Neuron (in vitro differentiated cells): ENCODE measurements around the gene COG5.
A peak's percentile ranks its signal among the peaks of the same experiment; 100 is the strongest.

Experiments
- H2AFZ ChIP-seq: one replicate; pipeline ENCODE4 v1.6.1; 2013; ENCODE audit warnings: low read depth, mild to moderate bottlenecking, inconsistent platforms, low read length, moderate library complexity
- H3K27me3 ChIP-seq: one replicate; pipeline ENCODE4 v1.6.1; 2013; ENCODE audit warnings: low read length; ENCODE audit not compliant: insufficient read depth
- H3K36me3 ChIP-seq: one replicate; pipeline ENCODE4 v1.6.1; 2013; ENCODE audit warnings: low read length; ENCODE audit not compliant: insufficient read depth
- H3K4me1 ChIP-seq: one replicate; pipeline ENCODE4 v1.6.1; 2013; ENCODE audit warnings: low read length; ENCODE audit not compliant: insufficient read depth
- H3K4me3 ChIP-seq: 2 replicates; pipeline ENCODE4 v1.5.1; 2013; ENCODE audit warnings: mild to moderate bottlenecking, low read length, moderate library complexity
- H3K9me3 ChIP-seq: one replicate; pipeline ENCODE4 v1.6.1; 2013; ENCODE audit warnings: low read length

Gene COG5

DNA sequence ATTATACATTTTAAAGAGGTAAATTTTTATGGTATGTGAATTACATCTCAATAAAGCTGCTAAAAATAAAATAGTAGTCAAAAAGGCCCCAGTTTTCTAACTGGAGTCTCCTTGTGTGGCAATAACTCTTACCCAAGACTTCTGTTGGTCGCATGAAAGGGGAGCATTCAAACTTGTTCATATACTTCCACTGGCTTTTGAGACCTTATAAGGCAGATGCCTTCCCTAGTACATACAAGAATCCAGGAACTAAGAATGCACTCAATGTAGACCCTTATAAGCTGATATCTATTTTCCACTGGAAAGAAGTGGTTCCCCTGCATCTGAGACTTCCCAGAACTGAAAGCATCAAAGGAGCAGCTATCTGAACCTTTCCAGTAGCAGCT lies 29.3 kb upstream of the COG5 start:
- Histone ChIP-seq H3K4me3 (no peak overlapping the region), H3K9me3 (peaks cover 5% of the 10 kb centered on the region), H3K4me1 (no peaks in the 10 kb centered on the region), H3K27me3 (no peaks in the 10 kb centered on the region), H2AFZ (no peak overlapping the region), H3K36me3 (peaks cover 28% of the 10 kb centered on the region)

DNA sequence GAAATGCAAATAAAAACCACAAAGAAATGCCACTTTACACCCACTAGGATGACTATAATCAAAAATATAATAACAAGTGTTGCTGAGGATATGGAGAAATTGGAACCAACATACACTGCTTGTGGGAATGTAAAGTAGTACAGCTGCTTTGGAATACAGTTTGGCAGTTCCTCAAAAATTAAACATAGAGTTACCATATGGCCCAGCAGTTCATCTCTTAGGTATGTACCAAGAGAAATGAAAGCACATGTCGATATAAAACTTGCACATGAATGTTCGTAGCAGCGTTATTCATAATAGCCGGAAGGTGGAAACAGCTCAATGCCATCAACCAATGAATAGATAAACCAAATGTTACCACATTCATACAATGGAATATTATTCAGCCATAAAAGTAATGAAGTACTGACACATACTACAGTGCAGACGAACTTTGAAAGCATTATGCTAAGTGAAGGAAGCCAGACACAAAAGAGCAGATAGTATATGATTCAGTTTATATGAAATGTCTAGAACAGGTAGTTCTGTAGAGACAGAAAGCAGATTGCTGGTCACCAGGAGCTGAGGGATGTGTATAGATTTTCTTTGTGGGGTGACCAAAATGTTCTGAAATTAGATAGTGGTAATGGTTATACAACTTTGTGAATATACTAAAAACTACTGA lies 28.8 kb upstream of the COG5 start:
- no peak overlapping the region for H3K4me3 ChIP-seq
- peaks cover 5% of the 10 kb centered on the region for H3K9me3 ChIP-seq
- H3K4me1 ChIP-seq, result no peaks in the 10 kb centered on the region
- no peak overlapping the region for H2AFZ ChIP-seq
- H3K36me3 ChIP-seq, result peaks cover 24% of the 10 kb centered on the region
- no peaks in the 10 kb centered on the region for H3K27me3 ChIP-seq

GRCh38 chr7:107591421-107591820 lies 27.7 kb upstream of the COG5 start:
- H3K27me3 ChIP-seq, result no peaks in the 10 kb centered on the region
- no peak overlapping the region for H2AFZ ChIP-seq
- peaks cover 5% of the 10 kb centered on the region for H3K9me3 ChIP-seq
- H3K36me3 ChIP-seq, result peaks cover 21% of the 10 kb centered on the region
- H3K4me1 ChIP-seq, result no peaks in the 10 kb centered on the region
- no peak overlapping the region for H3K4me3 ChIP-seq

DNA sequence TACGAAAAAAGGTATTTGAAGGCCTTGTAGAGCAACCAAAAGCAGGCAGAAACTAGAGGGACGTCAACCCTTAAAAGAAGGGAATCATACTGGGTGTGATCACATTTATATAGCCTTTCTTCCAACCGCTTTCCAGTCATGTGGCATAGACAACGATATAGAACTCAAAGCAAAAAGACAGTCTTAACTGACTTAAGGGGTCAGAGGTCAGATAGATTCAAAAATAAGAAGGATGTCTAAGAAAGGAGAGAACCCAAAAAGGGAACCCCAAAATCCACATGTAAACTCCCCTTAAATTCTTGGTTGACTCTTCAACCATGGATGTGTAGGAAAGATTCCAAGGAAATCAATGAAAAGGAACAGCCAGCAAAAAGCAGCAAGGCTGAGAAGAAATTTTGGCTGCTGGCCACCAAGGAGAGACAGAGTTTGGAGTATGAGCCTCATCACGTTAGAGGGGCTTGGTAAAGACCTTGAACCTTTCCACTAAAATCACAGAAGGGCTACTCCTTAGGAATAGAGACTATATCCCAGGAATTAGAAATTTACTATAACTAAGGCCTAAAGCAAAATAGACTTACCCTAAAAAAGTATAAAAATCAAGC lies 24.9 kb upstream of the COG5 start:
- Histone ChIP-seq H3K27me3 (no peaks in the 10 kb centered on the region), H3K36me3 (peaks cover 26% of the 10 kb centered on the region), H3K4me3 (no peak overlapping the region), H2AFZ (no peak overlapping the region), H3K9me3 (peaks cover 5% of the 10 kb centered on the region), H3K4me1 (no peaks in the 10 kb centered on the region)

DNA sequence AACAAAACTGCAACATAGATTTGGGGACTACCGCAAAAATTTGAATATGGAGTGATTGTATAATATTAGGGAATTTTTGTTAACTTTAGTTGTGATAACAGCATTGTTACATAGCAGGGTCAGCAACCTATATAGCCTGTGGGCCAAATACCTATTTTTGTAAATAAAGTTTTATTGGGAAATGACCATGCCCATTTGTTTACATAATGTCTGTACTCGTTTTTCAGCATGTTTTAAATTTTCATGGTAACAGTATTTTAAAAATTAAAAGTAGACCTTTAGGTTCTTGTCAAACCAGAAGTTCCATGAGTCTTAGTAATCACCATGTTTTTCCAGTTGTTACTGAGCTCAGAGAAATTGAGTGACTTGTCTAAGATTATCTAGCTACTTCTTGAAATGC lies 21.0 kb upstream of the COG5 start:
- Histone ChIP-seq H2AFZ (no peak overlapping the region), H3K36me3 (peaks cover 25% of the 10 kb centered on the region), H3K4me1 (peaks cover 7% of the 10 kb centered on the region), H3K9me3 (peaks cover 5% of the 10 kb centered on the region), H3K4me3 (no peak overlapping the region), H3K27me3 (no peaks in the 10 kb centered on the region)

DNA sequence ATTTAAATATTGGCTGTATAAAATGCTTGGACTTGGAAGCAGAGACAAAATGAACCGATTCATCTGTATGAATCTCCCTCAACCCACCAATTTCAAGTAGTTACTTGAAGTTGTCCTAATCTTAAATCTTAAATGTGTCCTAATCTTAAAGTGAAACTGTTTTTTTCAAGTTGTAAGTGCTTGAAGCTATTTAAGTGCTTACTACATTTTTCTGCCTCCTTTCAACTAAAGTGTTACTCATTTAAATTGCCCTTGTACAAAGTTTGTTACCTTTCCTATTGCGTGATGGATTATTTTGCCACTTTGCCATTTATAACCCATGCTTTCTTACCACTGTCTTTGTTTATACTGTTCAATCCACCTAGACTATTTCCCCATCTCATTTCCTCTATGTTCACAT lies 19.2 kb upstream of the COG5 start:
- no peak overlapping the region for H3K4me3 ChIP-seq
- H3K9me3 ChIP-seq, result no peaks in the 10 kb centered on the region
- peaks cover 22% of the 10 kb centered on the region for H3K36me3 ChIP-seq
- no peak overlapping the region for H2AFZ ChIP-seq
- no peaks in the 10 kb centered on the region for H3K27me3 ChIP-seq
- H3K4me1 ChIP-seq, result peaks cover 7% of the 10 kb centered on the region

GRCh38 chr7:107581387-107582013 lies 17.8 kb upstream of the COG5 start:
- peak overlapping the region; percentile 94 for H3K4me3 ChIP-seq
- H3K27me3 ChIP-seq, result no peaks in the 10 kb centered on the region
- H2AFZ ChIP-seq, result no peak overlapping the region
- H3K9me3 ChIP-seq, result no peaks in the 10 kb centered on the region
- H3K4me1 ChIP-seq, result peaks cover 7% of the 10 kb centered on the region
- H3K36me3 ChIP-seq, result peaks cover 28% of the 10 kb centered on the region

DNA sequence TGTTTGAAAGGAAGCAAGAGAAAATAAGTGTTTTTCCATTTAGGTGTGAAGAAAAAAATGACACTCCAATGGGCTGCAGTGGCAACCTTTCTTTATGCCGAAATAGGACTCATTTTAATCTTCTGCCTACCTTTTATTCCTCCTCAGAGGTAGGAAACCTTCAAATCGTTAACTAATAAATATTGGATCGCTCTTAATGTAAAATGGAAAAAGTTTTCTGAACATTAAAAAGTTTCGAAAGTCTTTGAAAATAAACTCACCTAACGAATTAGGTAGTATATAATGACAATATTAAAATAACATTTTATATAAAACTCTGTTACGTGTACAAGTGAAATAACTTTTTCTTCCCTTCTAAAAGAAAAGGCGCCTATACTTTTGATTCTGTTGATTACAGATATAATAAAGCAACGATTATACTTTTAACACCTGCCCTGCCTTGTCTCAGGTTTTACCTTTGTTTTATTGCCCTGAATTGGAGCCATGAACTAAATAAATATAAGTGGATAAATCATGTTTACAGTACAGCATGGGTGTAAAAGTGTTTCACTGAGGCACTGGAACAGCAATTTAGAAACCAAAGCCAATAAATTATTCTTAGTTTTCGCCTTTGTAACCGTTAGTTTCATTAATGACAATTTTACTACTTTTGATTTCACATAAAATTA lies 17.1 kb upstream of the COG5 start:
- no peaks in the 10 kb centered on the region for H3K9me3 ChIP-seq
- peak overlapping the region; percentile 89 for H2AFZ ChIP-seq
- peak overlapping the region; percentile 94 for H3K4me3 ChIP-seq
- peaks cover 7% of the 10 kb centered on the region for H3K4me1 ChIP-seq
- H3K27me3 ChIP-seq, result no peaks in the 10 kb centered on the region
- peaks cover 29% of the 10 kb centered on the region for H3K36me3 ChIP-seq

DNA sequence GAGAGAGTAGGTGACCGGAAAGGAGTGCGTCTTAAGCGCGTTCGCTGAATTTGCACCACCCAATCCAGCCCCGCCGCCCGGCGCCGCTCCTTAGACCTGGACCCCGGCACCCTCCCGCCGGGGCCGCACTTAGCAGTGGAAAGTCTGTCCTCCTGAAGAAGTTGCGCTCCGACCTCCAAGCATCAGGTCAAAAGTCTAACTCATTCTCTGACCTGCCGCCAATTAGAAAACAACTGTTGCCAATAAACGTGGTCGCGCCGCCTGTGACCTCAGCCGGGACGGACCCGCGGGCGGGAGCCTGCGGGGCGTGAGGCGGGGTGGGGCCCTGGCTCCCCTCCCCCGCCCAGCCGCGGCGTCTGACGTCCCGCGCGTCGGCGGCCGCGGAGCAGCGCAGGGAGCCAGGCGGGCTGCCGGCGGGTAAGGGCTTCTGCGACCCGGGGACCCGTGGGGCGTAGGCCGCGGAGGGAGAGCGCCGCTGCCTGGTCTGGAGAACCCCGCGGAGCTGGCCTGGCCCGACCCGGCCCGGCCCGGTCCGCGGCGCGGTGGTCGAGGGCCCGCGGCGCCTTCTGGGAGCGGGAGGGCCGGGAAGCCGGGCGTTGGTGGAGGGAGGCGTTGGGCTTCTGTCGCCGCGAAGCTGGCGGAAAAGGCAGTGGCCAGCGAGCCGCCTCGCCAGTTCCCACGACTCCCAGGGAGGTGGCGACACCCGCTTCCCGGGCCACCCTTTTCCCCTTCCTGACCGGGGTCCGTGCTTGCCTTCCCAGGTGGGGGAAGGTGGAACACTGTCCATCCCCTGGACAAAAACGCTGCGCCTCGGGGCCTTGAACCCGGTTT lies 16.4 kb upstream of the COG5 start, which contains the start of gene BCAP29:
TSS of gene BCAP29 (plus strand) at position 362 of the 831 bp plus-strand sequence. CDS start 527 bp downstream, outside the sequence.
- peaks cover 28% of the 10 kb centered on the region for H3K36me3 ChIP-seq
- peaks cover 7% of the 10 kb centered on the region for H3K4me1 ChIP-seq
- no peaks in the 10 kb centered on the region for H3K27me3 ChIP-seq
- H3K4me3 ChIP-seq, result peak within 1 kb of the TSS; percentile 94
- H3K9me3 ChIP-seq, result no peaks in the 10 kb centered on the region
- H2AFZ ChIP-seq, result peak within 1 kb of the TSS; percentile 89

GRCh38 chr7:107579554-107579884 lies 15.8 kb upstream of the COG5 start:
- peaks cover 27% of the 10 kb centered on the region for H3K36me3 ChIP-seq
- no peaks in the 10 kb centered on the region for H3K9me3 ChIP-seq
- no peaks in the 10 kb centered on the region for H3K27me3 ChIP-seq
- H2AFZ ChIP-seq, result peak overlapping the region; percentile 89
- H3K4me1 ChIP-seq, result peaks cover 7% of the 10 kb centered on the region
- peak overlapping the region; percentile 94 for H3K4me3 ChIP-seq

DNA sequence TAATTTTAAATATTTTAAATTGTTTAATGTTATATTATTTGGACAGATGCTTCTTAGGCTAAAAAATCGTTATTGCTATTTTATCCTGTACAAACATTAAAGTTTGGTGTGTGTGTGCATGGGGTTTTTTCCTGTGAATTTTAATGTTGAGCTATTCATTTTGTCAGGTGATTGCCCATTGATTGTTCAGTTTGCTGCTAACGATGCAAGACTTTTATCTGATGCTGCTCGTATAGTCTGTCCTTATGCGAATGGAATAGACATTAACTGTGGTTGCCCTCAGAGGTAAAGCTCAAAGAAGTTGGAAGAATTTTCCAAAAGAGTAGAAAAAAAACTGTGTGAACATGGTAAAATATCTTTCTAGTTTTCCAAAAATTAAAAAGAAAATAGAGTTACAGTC lies 9.8 kb upstream of the COG5 start:
- Histone ChIP-seq H3K9me3 (no peaks in the 10 kb centered on the region), H3K36me3 (peaks cover 48% of the 10 kb centered on the region), H2AFZ (no peak overlapping the region), H3K4me3 (no peak overlapping the region), H3K4me1 (no peaks in the 10 kb centered on the region), H3K27me3 (no peaks in the 10 kb centered on the region)

DNA sequence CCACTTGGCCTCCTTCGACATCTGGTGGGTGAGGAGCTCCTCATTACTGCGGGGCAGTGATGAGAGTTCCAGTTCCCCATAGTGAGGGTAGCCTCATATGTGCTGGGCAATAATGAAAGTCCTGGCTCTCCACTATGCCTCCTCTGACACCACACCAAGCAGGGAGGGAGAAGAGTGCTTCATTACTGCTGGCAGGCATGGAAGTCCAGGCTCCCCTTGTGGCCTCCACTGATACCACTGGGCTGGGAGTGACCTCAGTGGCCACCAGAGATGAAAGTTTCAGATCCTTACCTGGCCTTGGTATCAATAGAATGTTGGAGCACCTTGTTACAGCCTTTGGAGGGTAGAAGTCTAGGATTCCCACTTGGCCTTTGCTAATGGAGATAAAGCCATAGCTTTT lies 6.6 kb upstream of the COG5 start:
- peaks cover 37% of the 10 kb centered on the region for H3K36me3 ChIP-seq
- no peaks in the 10 kb centered on the region for H3K9me3 ChIP-seq
- H3K4me1 ChIP-seq, result peaks cover 1% of the 10 kb centered on the region
- no peak overlapping the region for H3K4me3 ChIP-seq
- H3K27me3 ChIP-seq, result no peaks in the 10 kb centered on the region
- H2AFZ ChIP-seq, result no peak overlapping the region
